Activated CD4-positive, CD25-positive, alpha-beta regulatory T cell treated with anti-CD3 and anti-CD28 coated beads, Interleukin-2, amount 50 U/mL, for 16 hours (primary cell): ENCODE results near the gene ARID1A.

Source experiments
- DNase-seq: peaks from one replicate; pipeline ENCODE4 v3.0.0-alpha.2; 2020; ENCODE audit warnings: low read depth, low spot score

The ARID1A gene

DNA sequence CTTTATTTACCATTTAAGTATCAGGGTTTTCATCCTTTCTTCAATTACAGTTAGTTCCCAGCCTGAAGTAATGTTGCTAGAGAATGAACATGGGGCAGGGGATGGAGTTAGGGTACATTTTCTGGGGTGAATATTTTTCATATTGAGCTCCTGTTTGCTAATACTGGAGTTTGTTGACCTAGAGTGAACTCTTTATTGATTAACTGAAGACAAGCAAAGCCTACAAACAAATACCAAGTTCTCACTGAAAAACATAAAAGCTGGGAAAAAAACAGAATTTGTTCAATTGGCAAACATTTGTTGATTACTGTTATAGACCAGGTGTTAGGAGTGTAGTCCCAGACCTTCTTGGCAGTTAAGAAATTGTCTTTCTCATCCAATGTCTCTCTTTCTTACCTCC is 63.7 kb downstream of the ARID1A start:
- DNase-seq, result no peak

DNA sequence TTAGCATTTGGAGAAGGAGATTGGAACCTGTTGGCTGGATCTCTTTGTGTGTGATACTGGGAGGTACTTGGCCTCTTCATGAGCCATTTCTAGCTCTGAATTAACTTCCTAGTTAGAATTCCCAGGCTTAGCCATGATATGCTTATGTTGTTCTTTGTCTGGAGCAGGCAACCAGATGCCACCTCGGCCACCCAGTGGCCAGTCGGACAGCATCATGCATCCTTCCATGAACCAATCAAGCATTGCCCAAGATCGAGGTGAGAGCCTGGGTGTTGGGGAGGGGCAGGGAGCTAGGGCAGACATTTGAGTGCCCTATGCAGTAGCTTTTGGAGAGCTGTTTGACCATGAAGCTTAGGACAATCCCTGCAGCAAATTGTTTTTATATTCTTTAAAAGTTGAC is 65.4 kb downstream of the ARID1A start:
- no peak for DNase-seq

GRCh38 chr1:26767714-26768113 is 71.9 kb downstream of the ARID1A start:
- DNase-seq, result no peak

- no peak for DNase-seq
These were observed 72.9 kb downstream of the ARID1A start for GRCh38 chr1:26768755-26769154.

DNA sequence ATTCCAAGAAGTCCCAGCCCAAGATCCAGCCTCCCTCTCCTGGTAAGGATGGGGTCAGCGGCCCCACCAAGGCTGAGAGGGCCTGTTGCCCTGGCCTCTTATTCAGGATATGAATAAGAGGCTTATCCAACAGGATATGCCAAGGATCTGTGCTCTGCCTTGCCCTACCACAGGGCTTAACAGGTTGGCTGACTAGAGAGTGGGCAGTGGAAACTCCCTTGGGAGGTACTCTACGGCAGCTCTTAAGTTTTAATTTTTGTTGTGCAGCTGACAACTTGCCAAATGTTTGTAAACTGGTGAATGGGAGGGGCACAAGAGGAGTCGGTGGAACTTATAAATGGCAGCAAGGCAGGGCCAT is 75.4 kb downstream of the ARID1A start:
- DNase-seq, result no peak

GRCh38 chr1:26771643-26772321 is 76.0 kb downstream of the ARID1A start:
- DNase-seq, result no peak

GRCh38 chr1:26772687-26773086 is 76.9 kb downstream of the ARID1A start:
- no peak for DNase-seq

DNA sequence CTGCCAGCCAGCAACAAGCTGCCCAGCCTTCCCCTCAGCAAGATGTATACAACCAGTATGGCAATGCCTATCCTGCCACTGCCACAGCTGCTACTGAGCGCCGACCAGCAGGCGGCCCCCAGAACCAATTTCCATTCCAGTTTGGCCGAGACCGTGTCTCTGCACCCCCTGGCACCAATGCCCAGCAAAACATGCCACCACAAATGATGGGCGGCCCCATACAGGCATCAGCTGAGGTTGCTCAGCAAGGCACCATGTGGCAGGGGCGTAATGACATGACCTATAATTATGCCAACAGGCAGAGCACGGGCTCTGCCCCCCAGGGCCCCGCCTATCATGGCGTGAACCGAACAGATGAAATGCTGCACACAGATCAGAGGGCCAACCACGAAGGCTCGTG is 78.6 kb downstream of the ARID1A start:
- DNase-seq, result no peak

DNA sequence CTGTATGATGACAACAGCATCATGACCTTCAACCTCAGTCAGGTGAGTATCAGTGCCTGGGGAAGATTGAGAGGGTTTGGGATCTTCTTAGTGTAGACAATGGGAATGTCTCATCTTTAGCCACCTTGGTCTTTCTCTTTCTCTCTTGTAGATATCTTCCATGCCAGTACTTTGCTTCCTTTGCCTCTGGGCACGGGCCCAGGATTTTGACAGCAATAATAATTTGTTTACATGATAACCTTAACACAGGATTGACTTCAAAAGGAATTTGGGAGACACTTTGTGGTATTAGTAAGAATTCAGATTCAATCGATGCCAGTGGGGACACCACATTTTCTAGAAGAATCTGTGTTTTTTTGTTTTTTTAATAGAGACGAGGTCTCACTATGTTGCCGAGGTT is 79.9 kb downstream of the ARID1A start:
- no peak for DNase-seq

- DNase-seq, result no peak
These were observed 83.4 kb downstream of the ARID1A start for GRCh38 chr1:26779098-26779668.

DNA sequence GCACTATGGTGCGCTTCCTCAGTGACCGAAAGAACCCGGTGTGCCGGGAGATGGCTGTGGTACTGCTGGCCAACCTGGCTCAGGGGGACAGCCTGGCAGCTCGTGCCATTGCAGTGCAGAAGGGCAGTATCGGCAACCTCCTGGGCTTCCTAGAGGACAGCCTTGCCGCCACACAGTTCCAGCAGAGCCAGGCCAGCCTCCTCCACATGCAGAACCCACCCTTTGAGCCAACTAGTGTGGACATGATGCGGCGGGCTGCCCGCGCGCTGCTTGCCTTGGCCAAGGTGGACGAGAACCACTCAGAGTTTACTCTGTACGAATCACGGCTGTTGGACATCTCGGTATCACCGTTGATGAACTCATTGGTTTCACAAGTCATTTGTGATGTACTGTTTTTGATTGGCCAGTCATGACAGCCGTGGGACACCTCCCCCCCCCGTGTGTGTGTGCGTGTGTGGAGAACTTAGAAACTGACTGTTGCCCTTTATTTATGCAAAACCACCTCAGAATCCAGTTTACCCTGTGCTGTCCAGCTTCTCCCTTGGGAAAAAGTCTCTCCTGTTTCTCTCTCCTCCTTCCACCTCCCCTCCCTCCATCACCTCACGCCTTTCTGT is 84.6 kb downstream of the ARID1A start:
- no peak for DNase-seq

DNA sequence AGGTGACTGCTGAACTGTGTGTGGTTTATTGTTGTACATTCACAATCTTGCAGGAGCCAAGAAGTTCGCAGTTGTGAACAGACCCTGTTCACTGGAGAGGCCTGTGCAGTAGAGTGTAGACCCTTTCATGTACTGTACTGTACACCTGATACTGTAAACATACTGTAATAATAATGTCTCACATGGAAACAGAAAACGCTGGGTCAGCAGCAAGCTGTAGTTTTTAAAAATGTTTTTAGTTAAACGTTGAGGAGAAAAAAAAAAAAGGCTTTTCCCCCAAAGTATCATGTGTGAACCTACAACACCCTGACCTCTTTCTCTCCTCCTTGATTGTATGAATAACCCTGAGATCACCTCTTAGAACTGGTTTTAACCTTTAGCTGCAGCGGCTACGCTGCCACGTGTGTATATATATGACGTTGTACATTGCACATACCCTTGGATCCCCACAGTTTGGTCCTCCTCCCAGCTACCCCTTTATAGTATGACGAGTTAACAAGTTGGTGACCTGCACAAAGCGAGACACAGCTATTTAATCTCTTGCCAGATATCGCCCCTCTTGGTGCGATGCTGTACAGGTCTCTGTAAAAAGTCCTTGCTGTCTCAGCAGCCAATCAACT is 85.5 kb downstream of the ARID1A start:
- DNase-seq, result no peak

DNA sequence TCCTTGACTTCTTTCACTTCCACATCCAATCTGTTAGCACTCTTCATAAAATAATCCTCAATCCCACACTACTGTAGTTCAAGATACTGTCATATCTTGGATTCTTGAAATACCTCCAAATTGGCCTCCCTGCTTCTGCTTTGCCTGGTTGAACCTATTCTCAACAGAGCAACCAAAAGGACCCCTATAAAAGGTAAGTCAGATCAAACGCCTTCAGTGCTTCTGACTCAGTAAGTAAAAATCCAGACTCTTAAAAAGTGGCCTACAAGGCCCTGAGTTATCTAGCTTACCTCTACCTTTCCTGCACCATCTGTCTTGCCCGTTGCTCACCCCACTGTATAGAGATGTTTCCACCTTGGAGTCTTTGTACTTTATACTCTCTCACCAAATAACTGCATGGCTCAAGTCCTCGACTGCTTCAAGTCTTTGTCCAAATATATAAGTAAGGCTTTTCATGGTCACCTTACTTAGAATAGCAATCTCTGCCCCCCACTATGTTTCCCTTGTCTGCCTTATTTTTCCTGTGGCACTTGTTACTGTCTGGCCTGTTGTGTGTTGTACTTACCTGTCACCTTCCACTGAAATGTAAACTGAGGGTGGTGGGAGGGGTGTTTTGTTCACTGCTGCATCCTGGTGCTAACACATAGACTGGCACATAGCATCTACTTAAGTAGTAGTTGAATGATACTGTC is 86.9 kb downstream of the ARID1A start:
- DNase-seq, result no peak

GRCh38 chr1:26783646-26784022 is 87.8 kb downstream of the ARID1A start:
- no peak for DNase-seq

DNA sequence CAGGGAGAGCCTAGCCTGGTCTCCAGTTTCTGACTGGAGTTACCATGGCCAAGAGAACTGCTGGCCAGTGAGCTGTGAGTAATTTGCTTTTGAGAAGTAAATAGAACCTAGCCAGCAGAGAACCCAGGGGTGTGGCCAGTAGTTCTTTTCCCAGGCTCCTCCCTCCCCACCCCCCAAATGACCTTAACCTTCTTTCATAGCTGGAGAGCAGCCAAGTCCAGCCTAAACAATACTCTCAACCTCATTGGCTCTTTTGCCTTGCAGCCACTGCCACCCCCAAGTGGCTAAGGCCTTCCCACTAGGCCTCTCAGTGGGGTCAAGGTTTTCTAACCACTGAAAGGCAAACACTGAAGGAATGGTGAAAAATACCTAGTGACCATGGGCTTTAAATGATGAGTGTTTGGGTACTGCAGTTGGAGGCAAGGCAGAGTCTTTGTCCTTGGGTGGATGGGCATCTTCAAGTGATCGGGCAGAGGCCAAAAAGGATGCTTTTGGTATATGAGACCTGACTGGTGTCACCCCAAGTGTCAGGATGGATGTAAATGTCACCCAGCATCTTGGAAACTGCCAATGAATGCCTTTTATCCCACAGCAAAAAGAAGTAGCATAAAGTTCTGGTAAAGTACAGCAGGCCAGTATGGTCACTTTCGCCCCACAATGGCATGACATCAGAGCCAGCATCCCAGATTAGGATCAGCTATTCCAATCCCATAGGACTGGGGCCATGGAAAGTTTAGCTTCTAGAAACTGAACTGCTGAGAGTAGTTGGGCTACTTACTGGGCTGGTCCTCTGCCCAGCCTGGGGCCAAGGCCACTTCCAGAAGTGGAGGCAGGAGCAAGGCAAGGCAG is 88.4 kb downstream of the ARID1A start:
- DNase-seq, result no peak

- DNase-seq, result no peak
These were observed 89.1 kb downstream of the ARID1A start for GRCh38 chr1:26784886-26785285.

GRCh38 chr1:26785611-26786436 is 90.0 kb downstream of the ARID1A start:
- no peak for DNase-seq

DNA sequence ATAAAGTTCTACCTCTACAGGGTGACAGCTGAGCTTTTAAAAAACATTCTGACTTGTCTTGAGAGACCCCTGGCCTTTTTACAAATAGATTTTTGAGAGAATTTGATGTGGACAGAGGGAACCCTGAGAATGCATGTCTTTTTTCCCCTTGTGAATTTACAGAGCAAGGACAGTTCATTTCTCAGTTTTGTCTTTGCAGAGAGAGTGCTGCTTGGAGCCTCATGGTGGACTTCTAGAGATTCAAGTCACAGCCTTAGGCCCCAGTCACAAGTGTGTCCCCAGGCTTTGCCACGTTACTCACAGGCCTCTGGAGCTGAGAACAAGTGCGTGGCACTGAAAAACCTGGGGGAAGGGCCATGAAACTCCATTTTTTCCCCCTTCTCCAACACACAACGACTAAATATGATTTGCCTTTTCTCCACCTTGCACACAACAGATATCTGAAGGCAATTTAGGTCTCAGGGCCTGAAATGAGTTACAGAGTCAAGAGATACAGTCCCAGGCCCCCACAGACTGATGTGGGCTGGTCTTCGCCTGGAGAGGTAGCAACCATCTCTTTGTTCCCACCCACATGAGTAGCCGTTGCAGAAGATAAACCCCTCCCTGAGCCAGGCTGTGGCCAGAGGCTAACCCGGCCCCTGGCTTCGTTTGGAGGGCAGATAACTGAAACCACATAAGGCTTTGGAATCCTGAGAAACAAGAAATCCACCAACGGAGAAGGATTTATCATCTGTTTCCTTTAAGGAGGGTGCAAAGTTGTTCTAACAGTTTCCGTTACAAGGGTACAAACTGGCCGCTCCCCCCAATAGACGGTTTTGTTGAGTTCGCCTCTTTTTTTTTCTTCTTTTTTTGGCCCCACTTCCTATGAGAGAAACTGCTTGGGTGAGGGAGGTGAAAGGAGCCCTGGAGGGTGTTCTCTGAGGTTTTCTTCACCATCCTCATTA is 90.9 kb downstream of the ARID1A start:
- DNase-seq, result no peak

- peak; percentile 30 for DNase-seq
These were observed 91.5 kb downstream of the ARID1A start for GRCh38 chr1:26787381-26787705.
